Erythroblast (primary cell): ENCODE measurements around the gene ZNF358.

Source experiments
- GATA1 ChIP-seq: IDR thresholded peaks from 2 replicates; pipeline ENCODE4 v1.6.1; 2011; ENCODE audit warnings: low read depth, mild to moderate bottlenecking, control low read depth, low read length, moderate library complexity
- POLR2A ChIP-seq: IDR thresholded peaks from 2 replicates; pipeline ENCODE4 v1.6.1; 2011; ENCODE audit warnings: mild to moderate bottlenecking, low read length

DNA sequence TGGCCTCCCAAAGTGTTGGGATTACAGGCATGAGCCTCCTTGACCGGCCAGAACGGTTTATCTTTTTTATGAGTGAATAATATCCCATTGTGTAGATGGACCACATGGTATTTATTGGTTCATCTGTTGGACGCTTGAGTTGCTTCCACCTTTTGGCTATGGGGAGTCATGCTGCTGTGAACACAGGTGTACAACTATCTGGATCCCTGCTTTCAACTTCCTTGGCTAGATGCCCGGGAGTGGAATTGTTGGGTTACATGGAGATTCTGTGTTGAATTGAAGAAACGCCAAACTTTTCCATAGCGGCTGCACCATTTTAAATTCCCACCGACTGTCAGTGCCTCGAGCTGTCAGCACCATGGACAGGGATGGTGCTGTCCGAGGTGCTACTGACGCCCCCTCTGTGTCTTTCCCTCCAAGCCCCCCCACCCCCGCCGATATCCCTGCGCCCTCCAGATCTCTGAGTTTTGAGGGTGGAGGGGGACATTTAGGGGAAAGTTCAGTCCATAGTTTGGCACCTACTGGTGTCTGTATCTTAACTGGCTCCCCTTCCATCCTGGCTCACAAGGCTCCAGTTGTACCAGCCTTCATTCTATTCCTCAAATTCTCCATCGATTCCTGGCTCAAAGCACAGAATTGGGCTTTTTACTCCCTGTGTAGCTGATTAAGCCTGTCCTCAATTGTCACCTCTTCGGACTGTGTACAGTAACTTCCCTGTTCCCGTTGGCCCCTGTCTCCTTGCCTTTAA lies 46.9 kb downstream of the ZNF358 start:
- no peak for TF ChIP-seq POLR2A
- no peak for TF ChIP-seq GATA1
